Keratinocyte (primary cell): ENCODE measurements around the gene AOAH. TPM values are rescaled to one million over a fixed set of nuclear protein-coding genes. Genes with fewer than 3 reads are reported as not detected.
A peak's percentile ranks its signal among the peaks of the same experiment; 100 is the strongest.

Experiments
- DNase-seq: peaks from one replicate; pipeline ENCODE4 v3.0.0-alpha.2; 2011; ENCODE audit warnings: low read depth, missing footprints, low spot score
- FAIRE-seq: peaks from 2 replicates; lab custom pipeline; 2011; peaks lifted over from hg19 to GRCh38; lab: Jason Lieb, UNC
- H2AFZ ChIP-seq: 2 replicates; pipeline ENCODE4 v1.6.0; 2012; ENCODE audit warnings: low read length, control low read depth, inconsistent platforms; ENCODE audit not compliant: control insufficient read depth
- H3K27ac ChIP-seq: 2 replicates; pipeline ENCODE4 v1.5.1; 2011; ENCODE audit warnings: low read length; ENCODE audit not compliant: control insufficient read depth, insufficient read depth
- H3K27me3 ChIP-seq: 3 replicates; pipeline ENCODE4 v1.6.0; 2011; ENCODE audit warnings: low read length; ENCODE audit not compliant: control insufficient read depth, insufficient read depth; ENCODE audit errors: extremely low read depth
- H3K36me3 ChIP-seq, 2 experiments: 2 replicates in 1 of 2; 3 replicates in 1 of 2; pipeline ENCODE4 v1.5.1; 2011; ENCODE audit warnings: low read length in 2 of 2, mild to moderate bottlenecking in 1 of 2; ENCODE audit not compliant: control insufficient read depth in 2 of 2, insufficient read depth in 2 of 2; ENCODE audit errors: extremely low read depth in 1 of 2
- H3K4me1 ChIP-seq: 3 replicates; pipeline ENCODE4 v1.5.1; 2011; ENCODE audit warnings: low read length; ENCODE audit not compliant: control insufficient read depth, insufficient read depth; ENCODE audit errors: extremely low read depth
- H3K4me2 ChIP-seq: 3 replicates; pipeline ENCODE4 v1.6.0; 2011; ENCODE audit warnings: low read depth, low read length; ENCODE audit not compliant: control insufficient read depth, insufficient read depth; ENCODE audit errors: extremely low read depth
- H3K4me3 ChIP-seq, 3 experiments: fragments of 200-600 bp in 1 of 3; sonication (generic) in 1 of 3; 2 replicates in 2 of 3; 3 replicates in 1 of 3; pipeline ENCODE4 v1.5.1; 2011 to 2016; ENCODE audit warnings: low read length in 3 of 3, mild to moderate bottlenecking in 3 of 3, control low read depth in 2 of 3, inconsistent platforms in 1 of 3, low read depth in 1 of 3, mixed read lengths in 1 of 3, mixed run types in 1 of 3, moderate library complexity in 1 of 3; ENCODE audit not compliant: control insufficient read depth in 2 of 3, insufficient read depth in 2 of 3; ENCODE audit errors: extremely low read depth in 1 of 3
- H3K79me2 ChIP-seq: 2 replicates; pipeline ENCODE4 v1.6.0; 2012; ENCODE audit warnings: low read length; ENCODE audit not compliant: control insufficient read depth, insufficient read depth
- H3K9ac ChIP-seq: 3 replicates; pipeline ENCODE4 v1.6.0; 2011; ENCODE audit warnings: low read length; ENCODE audit not compliant: control insufficient read depth, insufficient read depth; ENCODE audit errors: extremely low read depth
- H3K9me1 ChIP-seq: 3 replicates; pipeline ENCODE4 v1.6.0; 2011; ENCODE audit warnings: low read length; ENCODE audit not compliant: control insufficient read depth, insufficient read depth; ENCODE audit errors: extremely low read depth
- H3K9me3 ChIP-seq: 2 replicates; pipeline ENCODE4 v1.5.1; 2012; ENCODE audit warnings: low read depth, low read length; ENCODE audit not compliant: control insufficient read depth
- H4K20me1 ChIP-seq: 3 replicates; pipeline ENCODE4 v1.6.0; 2011; ENCODE audit warnings: low read length; ENCODE audit not compliant: control insufficient read depth, insufficient read depth; ENCODE audit errors: extremely low read depth
- EZH2 ChIP-seq: IDR thresholded peaks from one replicate; pipeline ENCODE4 v1.6.1; 2012; ENCODE audit warnings: inconsistent platforms, mild to moderate bottlenecking, low read length, moderate library complexity
- dilution Hi-C: fragments of 300-500 bp; cut with MboI; formaldehyde crosslinking; loops from one replicate; pipeline ENCODE4 v1.7.0; 2020; ENCODE audit warnings: low sequenced_read_pairs; ENCODE audit not compliant: extremely low pct_ligation_motif_present
- polyA plus RNA-seq, 5 experiments: library from polyadenylated mRNA; depleted of rRNA in 3 of 5; stranded (reverse) in 3 of 5; stranded (forward) in 1 of 5; unstranded in 1 of 5; fragments of >200 nt; gene quantifications; 1 replicate in 1 of 5; 2 replicates in 3 of 5; 3 replicates in 1 of 5; pipeline versions ENCODE4 v1.2.1 to v1.2.3, GENCODE V29; 2011 to 2012; ENCODE audit warnings: missing spikeins in 2 of 5, low read depth in 1 of 5, low replicate concordance in 1 of 5
- TF ChIP-seq, protein P1 (sequence below), 3 experiments: IDR thresholded peaks in 1 of 3; conservative IDR thresholded peaks in 1 of 3; optimal IDR thresholded peaks in 1 of 3; 2 replicates in 2 of 3; 3 replicates in 1 of 3; pipeline versions ENCODE3 to v1.5.1; 2011; ENCODE audit warnings: low read length in 3 of 3, mild to moderate bottlenecking in 3 of 3, moderate library complexity in 2 of 3, control low read depth in 1 of 3, inconsistent platforms in 1 of 3; ENCODE audit not compliant: insufficient read depth in 2 of 3; ENCODE audit errors: extremely low read depth in 1 of 3

The AOAH gene
- polyA plus RNA-seq, 1 donor (not counting 4 experiments of a cell fraction or from before 2014, with no cell fraction given) = 0.43 TPM

DNA sequence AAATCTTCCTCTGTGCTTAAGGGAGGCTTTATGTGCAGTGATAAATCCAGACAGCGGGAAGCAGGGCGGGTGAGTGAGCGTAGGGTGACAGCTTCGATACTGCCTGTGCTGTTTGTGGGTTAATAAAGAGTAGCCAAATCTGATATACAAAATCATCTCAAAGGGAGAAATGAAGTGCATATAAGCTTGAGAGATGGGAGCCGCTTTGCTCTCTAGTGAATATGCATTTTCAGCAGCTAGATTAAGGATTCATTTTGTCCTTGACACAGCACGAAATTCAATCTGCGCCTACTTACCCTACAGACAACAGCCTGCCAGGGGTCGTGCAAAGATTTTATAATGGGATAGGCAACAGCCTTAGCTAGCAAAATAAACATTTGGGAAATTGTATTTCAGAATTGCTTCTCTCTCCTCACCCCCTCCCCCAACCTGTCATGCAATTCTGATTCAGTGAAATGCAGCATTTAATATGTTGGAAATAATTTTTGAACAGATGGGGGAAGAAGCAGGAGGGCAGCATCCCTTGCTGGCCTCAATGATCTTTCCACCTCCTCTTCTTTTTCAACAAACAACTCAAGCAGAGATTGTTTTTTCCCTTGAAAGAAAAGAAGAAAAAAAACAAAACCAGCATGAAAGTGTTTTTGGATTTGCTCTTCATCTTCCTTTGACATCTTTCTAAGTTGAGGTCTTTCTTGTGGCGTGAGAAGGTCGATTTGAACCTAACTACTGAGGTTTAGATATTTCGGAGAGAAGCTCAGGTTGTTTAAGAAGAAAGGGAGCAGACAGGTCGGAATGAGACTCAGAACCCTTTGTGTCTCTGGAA, 117.9 kb downstream of the AOAH start:
- Histone ChIP-seq H3K9ac (no peak overlapping the region), H3K4me1 (peaks cover 23% of the 10 kb centered on the region), H4K20me1 (no peaks in the 10 kb centered on the region), H3K4me3 (no peak overlapping the region), H3K27ac (no peak overlapping the region), H3K9me1 (no peaks in the 10 kb centered on the region), H3K27me3 (no peaks in the 10 kb centered on the region), H3K9me3 (no peaks in the 10 kb centered on the region), H3K79me2 (no peaks in the 10 kb centered on the region), H2AFZ (no peak overlapping the region), H3K4me2 (no peak overlapping the region), H3K36me3 (no peaks in the 10 kb centered on the region)
- TF ChIP-seq, protein P1, sequence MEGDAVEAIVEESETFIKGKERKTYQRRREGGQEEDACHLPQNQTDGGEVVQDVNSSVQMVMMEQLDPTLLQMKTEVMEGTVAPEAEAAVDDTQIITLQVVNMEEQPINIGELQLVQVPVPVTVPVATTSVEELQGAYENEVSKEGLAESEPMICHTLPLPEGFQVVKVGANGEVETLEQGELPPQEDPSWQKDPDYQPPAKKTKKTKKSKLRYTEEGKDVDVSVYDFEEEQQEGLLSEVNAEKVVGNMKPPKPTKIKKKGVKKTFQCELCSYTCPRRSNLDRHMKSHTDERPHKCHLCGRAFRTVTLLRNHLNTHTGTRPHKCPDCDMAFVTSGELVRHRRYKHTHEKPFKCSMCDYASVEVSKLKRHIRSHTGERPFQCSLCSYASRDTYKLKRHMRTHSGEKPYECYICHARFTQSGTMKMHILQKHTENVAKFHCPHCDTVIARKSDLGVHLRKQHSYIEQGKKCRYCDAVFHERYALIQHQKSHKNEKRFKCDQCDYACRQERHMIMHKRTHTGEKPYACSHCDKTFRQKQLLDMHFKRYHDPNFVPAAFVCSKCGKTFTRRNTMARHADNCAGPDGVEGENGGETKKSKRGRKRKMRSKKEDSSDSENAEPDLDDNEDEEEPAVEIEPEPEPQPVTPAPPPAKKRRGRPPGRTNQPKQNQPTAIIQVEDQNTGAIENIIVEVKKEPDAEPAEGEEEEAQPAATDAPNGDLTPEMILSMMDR (optimal IDR thresholded peaks at IDR 0.05 in 1 of 3, IDR thresholded peaks at IDR 0.05 in 1 of 3, conservative IDR thresholded peaks at IDR 0.05 in 1 of 3; ENCODE audit: extremely low read depth in 1 of 3, insufficient read depth in 2 of 3, low read length in 3 of 3) = no peak
- TF ChIP-seq EZH2 = no peak
- dilution Hi-C loops = no loop called here
- no peak for FAIRE-seq
- no peak for DNase-seq

DNA sequence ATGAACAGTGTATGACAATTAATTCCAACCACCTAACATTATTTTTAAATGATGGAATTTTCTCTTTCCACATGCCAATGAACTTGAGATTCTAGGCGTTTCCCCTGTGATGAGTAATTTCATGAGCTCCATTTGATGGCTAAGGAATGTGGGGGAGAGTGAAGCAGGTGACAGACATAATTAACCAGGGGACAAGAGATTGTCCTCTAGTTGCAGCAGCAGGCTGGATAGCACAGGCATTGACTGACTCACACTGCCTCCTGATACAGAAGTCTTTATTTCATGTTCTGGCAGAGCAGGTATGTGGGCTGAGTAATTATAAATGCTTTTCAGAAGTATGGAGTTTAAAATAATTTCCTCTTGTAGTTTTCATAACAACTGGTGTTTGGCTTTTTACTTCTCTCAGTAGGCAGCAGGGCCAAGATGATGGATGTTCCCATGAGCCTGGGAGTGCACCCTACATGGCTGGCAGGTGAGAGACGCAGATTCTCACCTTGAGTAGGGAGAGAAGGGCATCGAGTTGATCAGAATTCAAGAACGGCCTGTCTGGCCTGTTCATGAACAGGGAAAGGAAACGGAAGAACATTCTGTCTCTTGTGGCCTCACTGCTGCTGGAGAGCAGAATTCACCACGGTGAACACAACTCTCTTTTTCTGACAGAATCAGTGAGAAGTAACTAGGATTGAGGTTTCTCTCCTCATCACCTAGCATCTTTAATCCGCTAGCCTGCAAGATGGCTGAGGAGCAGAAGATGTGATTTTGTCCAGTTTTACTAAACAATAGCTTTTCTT, 118.8 kb downstream of the AOAH start:
- TF ChIP-seq, protein P1 (optimal IDR thresholded peaks at IDR 0.05 in 1 of 3, IDR thresholded peaks at IDR 0.05 in 1 of 3, conservative IDR thresholded peaks at IDR 0.05 in 1 of 3; ENCODE audit: extremely low read depth in 1 of 3, insufficient read depth in 2 of 3, low read length in 3 of 3) = no peak
- Histone ChIP-seq H2AFZ (peak overlapping the region; percentile 85), H3K27ac (peak overlapping the region; percentile 82), H3K79me2 (no peaks in the 10 kb centered on the region), H3K4me1 (peaks cover 30% of the 10 kb centered on the region), H3K4me3 (peak overlapping the region in 2 of 3 experiments; percentile 11 to 30), H3K9me3 (no peaks in the 10 kb centered on the region), H4K20me1 (no peaks in the 10 kb centered on the region), H3K9me1 (no peaks in the 10 kb centered on the region), H3K36me3 (no peaks in the 10 kb centered on the region), H3K9ac (peak overlapping the region; percentile 45), H3K27me3 (no peaks in the 10 kb centered on the region), H3K4me2 (peak overlapping the region; percentile 74)
- dilution Hi-C loops = no loop called here
- DNase-seq = peak; percentile 53
- FAIRE-seq = peak; percentile 90
